Keratinocyte (primary cell): Measurements from ENCODE around the gene TOR1AIP1.

Source experiments
- CTCF ChIP-seq, 3 experiments: IDR thresholded peaks in 1 of 3; conservative IDR thresholded peaks in 1 of 3; optimal IDR thresholded peaks in 1 of 3; 2 replicates in 2 of 3; 3 replicates in 1 of 3; pipeline versions ENCODE3 to v1.5.1; 2011; ENCODE audit warnings: low read length in 3 of 3, mild to moderate bottlenecking in 3 of 3, moderate library complexity in 2 of 3, control low read depth in 1 of 3, inconsistent platforms in 1 of 3; ENCODE audit not compliant: insufficient read depth in 2 of 3; ENCODE audit errors: extremely low read depth in 1 of 3
- EZH2 ChIP-seq: IDR thresholded peaks from one replicate; pipeline ENCODE4 v1.6.1; 2012; ENCODE audit warnings: inconsistent platforms, mild to moderate bottlenecking, low read length, moderate library complexity

- no peak for TF ChIP-seq CTCF (optimal IDR thresholded peaks at IDR 0.05 in 1 of 3, IDR thresholded peaks at IDR 0.05 in 1 of 3, conservative IDR thresholded peaks at IDR 0.05 in 1 of 3; ENCODE audit: extremely low read depth in 1 of 3, insufficient read depth in 2 of 3, low read length in 3 of 3)
- TF ChIP-seq EZH2, result no peak
Observed at GRCh38 chr1:179951383-179952144, 69.5 kb downstream of the TOR1AIP1 start.
